HG03159 (cell line): Measurements from ENCODE around the gene GTF2H1.
A peak's percentile ranks its signal among the peaks of the same experiment; 100 is the strongest.

Experiments used
- ATAC-seq: cut with Tn5 transposase; IDR thresholded peaks from one replicate; pipeline ENCODE4 v1.9.1; 2021; ENCODE audit warnings: mild to moderate bottlenecking, moderate library complexity; ENCODE audit not compliant: unreplicated experiment

Gene GTF2H1

GRCh38 chr11:18321969-18322711 is at the start of gene GTF2H1, which contains the start of gene HPS5:
Gene GTF2H1 (plus strand): TSS chr11:18322567. CDS start chr11:18333075, 10,508 bp downstream.
Gene HPS5 (minus strand): TSS chr11:18322140. CDS start chr11:18317858, 4,282 bp downstream.
- ATAC-seq, result peak; percentile 89

DNA sequence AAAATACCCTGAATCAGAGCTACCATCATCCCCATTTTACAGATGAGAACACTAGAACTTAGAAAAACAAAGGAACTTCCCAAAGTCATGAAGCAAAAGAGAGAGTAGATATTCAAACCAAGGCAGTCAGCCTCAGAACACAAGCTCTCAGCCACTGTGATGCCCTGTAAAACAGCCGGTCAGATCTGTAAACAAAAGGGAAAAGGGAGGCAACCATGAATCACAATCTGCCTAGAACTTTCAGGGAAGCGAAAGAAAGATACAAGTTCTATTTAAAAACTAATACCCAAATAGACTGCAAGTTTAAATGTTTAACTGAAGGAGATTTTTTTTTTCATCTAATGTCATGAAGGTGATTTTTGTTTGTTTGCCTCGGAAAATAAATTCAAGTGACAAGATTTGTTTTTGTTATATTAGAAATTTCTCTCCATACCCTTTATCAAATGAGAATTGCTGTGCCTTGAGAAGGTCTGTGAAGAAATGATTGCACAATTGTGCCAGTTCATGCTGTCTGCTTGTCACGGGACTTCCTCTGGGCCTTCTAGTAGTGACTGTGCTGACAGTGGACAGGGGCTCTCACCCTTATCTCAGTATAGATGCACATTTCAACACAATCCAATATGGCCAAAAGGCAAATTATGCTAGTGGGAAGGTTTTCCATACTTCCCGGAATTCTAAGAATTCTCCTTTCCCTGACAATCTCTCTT is 44.6 kb upstream of the GTF2H1 start:
- no peak for ATAC-seq

GRCh38 chr11:18280438-18281045 is 41.8 kb upstream of the GTF2H1 start:
- ATAC-seq, result peak; percentile 86

DNA sequence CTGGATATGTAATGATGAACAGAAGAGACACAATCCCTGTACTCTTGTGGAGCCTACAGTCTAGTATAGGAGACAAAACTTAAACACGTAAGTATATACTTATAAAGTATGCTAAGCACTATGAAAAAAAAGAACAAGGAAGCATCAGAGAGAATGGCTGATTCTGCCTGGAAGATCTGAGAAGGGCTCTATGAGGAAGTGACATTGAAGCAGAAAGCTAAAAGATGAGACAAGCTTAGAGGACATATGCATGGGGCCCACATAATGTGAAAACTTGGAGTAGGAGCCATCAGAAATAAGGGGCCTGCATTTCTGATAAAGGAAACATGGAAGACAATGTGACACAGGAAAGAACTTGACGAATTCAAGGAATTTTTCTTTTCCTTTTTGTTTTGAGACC is 39.7 kb upstream of the GTF2H1 start:
- no peak for ATAC-seq

- ATAC-seq, result no peak
Observed at GRCh38 chr11:18285841-18286240, 36.5 kb upstream of the GTF2H1 start.

GRCh38 chr11:18288911-18289310 is 33.5 kb upstream of the GTF2H1 start:
- no peak for ATAC-seq

DNA sequence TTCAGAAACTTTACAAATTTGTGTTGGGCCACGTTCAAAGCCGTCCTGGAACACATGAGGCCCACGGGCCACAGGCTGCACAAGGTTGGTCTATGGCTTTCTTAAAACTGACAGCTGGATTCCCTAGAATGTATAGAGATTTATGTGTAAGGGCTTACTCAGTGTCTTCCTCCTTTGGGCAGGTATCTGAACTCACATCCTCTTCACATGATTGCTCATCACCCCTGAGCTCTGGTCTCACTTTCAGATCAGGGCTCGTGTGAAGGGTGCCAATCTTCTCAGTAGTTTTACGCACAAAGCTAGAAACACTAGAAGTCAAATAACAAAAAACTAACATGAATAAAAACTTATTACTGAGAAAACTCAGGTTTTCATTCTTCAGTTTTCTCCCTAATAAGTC is 27.5 kb upstream of the GTF2H1 start:
- peak; percentile 85 for ATAC-seq

GRCh38 chr11:18295316-18295715 is 27.1 kb upstream of the GTF2H1 start:
- ATAC-seq, result no peak

- ATAC-seq, result no peak
Observed at GRCh38 chr11:18299721-18300120, 22.6 kb upstream of the GTF2H1 start.

DNA sequence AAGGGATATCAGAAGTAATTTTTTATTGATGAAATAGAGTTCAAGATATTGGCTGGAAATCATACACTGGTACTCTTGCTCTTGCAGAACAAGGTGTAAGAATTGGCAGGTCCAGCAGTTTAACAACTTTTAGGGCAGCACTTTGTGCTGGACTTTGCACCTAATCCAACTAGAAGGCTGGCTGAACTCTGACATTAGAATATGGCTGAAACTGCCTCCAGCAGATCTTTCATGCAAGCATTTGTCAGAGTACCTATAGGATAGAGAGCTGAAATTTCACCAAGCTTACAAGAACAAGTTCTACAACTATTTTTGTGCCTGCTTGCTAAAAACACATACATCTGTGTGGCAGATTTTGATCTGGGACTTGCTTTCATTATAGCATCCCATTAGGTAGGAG is 17.6 kb upstream of the GTF2H1 start:
- no peak for ATAC-seq

- no peak for ATAC-seq
Observed at GRCh38 chr11:18307461-18308139, 14.8 kb upstream of the GTF2H1 start.

GRCh38 chr11:18308242-18308641 is 14.1 kb upstream of the GTF2H1 start:
- ATAC-seq, result no peak

DNA sequence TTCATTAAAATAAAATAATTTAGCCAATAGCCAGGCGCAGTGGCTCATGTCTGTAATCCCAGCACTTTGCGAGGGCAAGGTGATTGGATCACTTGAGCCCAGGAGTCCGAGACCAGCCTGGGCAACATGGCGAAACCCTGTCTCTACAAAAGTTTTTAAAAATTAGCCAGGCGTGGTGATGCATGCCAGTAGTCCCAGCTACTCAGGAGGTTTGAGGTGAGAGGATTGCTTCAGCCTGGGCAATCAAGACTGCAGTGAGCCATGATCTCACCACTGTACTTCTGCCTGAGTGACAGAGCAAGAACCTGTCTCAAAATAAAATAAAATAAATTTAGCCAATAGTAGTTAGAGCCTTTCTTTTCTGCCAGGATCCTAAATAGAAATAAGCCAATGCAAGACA is 12.7 kb upstream of the GTF2H1 start:
- no peak for ATAC-seq

DNA sequence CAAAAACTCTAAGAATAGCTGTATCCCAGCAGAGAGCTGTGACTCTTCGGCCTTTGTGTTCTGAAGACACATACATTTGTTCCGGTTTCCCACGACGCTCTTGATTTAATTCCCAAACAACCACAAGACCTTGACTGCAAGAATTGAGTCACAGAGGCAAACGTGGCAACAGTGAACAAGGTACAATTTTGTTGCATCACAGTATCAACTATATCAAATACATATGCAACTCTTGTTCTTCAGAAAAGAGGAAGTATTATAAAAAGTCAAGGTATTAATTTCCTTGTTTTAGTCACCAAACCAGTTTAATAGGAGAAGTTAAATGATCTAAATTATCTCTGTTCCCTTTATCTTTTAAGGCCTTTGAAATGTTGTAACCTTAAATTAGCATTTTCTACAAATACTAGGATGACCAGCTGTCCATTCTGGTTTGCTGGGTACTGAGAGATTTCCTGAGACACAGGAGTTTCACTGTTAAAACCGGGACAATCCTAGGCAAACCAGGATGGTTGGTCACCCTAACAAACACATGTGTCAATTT is 11.5 kb upstream of the GTF2H1 start:
- peak; percentile 71 for ATAC-seq

- no peak for ATAC-seq
Observed at GRCh38 chr11:18312012-18312411, 10.4 kb upstream of the GTF2H1 start.

DNA sequence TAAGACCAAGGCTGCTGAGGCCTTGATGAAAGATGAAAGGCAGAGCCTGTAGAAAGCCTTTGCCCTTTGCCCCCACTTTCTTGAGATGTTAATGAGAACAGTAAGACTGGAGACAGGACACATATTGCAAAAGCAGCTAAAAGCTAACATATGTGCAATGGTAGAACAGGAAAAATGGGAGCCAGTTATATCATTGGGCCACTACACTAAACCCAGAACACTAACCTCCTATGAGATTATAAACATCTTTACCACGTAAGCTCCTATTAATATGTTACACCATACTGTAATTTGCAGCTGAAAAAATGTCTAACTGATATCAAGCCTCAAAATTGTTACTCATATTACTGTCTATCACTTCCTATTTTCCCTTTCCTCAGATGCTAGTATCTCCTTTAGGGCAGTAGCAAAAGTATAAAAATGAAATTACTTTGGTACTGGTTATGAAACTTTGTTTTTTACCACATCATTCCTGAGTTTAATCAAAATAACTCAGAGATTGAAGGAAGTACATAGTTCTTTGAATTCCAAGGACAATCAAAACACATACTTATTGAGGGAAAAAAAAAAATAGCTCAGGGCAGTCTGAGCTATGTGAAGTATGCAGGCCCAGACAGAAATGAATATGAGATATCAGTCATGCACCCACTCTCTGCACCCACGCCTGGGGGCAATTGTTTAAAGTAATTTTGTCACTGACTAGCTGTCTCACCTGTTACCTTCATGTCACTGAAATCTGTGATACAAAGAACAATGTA is 9.5 kb upstream of the GTF2H1 start:
- ATAC-seq, result no peak

GRCh38 chr11:18313965-18314763 is 8.2 kb upstream of the GTF2H1 start:
- no peak for ATAC-seq

GRCh38 chr11:18314784-18315523 is 7.4 kb upstream of the GTF2H1 start:
- no peak for ATAC-seq

GRCh38 chr11:18315893-18316292 is 6.5 kb upstream of the GTF2H1 start:
- no peak for ATAC-seq
